GM06990 (cell line): Measurements from ENCODE around the gene PANK2.

Experiments
- DNase-seq: peaks from one replicate; pipeline ENCODE4 v3.0.0-alpha.2; 2011; ENCODE audit not compliant: insufficient read length; ENCODE audit errors: extremely low read depth
- H3K27me3 ChIP-seq: replicated peaks from 2 replicates; pipeline ENCODE4 v1.6.0; 2011; ENCODE audit warnings: low read length; ENCODE audit not compliant: control insufficient read depth, insufficient read depth
- H3K36me3 ChIP-seq: 2 replicates; pipeline ENCODE4 v1.5.1; 2011; ENCODE audit warnings: low read length; ENCODE audit not compliant: control insufficient read depth, insufficient read depth
- H3K4me3 ChIP-seq: replicated peaks from 2 replicates; pipeline ENCODE4 v1.5.1; 2011; ENCODE audit warnings: low read depth, mild to moderate bottlenecking, control low read depth, low read length
- TF ChIP-seq, protein P1 (sequence below): IDR thresholded peaks from 2 replicates; pipeline ENCODE4 v1.5.1; 2011; ENCODE audit warnings: low read length, control low read depth, mild to moderate bottlenecking, inconsistent platforms; ENCODE audit not compliant: insufficient read depth, poor library complexity, severe bottlenecking

PANK2 gene

DNA sequence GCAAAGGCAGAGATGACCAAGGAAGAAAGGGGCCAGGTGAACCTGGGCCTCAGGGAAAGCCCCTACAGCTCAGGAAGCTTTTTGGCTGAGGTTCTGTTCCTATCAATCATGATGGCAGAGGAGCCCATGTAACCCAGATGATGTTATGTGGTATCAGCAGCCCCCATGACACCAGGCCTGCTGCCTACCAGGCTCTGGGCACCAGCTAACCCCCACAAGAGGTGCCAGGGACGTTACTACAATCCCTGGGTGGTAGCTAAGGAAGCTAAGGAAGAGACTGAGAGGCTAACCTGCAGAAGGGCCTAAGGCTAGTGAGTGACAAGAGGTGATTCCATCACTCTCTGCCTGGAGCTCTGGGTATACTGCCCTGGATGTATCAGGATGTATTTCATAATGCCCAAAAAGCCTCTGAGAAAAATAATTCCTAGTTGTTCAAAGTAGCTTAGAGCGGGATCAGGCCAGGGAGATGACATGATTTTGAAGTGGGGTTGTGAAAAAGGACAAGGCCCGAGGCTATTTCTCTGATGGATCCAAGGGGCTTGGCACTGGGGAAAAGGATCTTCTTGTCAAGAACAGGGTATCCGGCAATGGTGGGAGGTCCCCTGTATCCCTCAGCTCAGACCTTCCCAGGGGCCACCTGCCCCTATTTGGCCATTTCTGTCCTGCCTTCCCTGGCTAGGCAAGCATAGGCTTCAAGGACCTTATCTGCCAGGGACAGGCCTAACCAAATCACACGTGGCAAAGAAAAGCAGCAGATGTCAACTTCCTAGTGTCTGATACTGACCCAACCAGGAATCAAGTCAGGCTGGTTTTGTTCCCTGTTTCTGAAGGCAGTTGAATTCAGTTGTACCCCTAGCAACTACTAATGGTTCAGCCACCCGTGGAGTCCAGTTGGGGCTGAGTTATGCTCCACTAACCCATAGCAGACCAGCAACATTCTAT is 41.3 kb downstream of the PANK2 start:
- peaks cover 3% of the 10 kb centered on the region; the same call in 1 of the 2 replicates for H3K36me3 ChIP-seq
- no peak for DNase-seq
- no peak overlapping the region for H3K4me3 ChIP-seq
- TF ChIP-seq, protein P1, sequence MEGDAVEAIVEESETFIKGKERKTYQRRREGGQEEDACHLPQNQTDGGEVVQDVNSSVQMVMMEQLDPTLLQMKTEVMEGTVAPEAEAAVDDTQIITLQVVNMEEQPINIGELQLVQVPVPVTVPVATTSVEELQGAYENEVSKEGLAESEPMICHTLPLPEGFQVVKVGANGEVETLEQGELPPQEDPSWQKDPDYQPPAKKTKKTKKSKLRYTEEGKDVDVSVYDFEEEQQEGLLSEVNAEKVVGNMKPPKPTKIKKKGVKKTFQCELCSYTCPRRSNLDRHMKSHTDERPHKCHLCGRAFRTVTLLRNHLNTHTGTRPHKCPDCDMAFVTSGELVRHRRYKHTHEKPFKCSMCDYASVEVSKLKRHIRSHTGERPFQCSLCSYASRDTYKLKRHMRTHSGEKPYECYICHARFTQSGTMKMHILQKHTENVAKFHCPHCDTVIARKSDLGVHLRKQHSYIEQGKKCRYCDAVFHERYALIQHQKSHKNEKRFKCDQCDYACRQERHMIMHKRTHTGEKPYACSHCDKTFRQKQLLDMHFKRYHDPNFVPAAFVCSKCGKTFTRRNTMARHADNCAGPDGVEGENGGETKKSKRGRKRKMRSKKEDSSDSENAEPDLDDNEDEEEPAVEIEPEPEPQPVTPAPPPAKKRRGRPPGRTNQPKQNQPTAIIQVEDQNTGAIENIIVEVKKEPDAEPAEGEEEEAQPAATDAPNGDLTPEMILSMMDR: no peak
- H3K27me3 ChIP-seq: no peaks in the 10 kb centered on the region

DNA sequence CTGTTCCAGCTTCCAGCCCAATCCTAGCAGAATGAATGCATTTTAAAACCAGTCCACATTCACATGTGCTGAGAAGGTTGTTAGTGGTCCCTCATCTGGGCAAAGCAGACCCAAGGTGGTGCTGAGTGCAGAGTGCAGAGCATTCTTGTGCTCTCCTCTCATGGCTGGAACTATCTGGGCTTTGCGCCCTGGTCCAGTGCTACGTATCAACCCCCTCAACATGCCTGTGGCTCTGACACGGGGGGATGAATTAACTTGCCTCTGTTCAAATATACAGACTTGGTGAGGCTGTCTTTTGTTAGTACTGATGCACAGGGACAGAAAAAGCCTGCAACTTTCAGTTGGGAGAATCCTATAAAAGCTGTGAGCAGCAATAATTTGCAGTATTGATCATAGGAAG is 42.5 kb downstream of the PANK2 start:
- DNase-seq: no peak

DNA sequence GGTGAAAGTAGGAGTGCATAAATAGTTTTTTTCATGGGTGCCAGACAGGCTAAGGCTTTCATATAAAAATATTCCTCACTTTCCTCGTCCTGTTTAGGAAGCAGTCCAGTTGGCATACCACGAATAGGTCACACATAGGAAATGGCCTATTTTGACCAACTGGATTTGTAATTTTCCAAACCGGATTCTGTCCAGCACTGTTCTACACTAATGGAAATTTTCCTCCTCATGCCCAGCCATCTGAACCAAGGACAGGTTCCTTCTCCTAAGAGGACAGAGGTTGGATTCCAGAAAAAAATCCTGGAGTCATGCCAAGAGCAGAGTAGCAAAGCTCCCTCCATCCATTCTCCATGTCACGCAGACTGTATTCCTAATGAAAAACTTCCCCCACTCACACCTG is 43.1 kb downstream of the PANK2 start:
- no peak for DNase-seq

More for the DNA sequence above, 42.5 kb downstream of the PANK2 start:
- H3K27me3 ChIP-seq: no peaks in the 10 kb centered on the region
- TF ChIP-seq, protein P1: no peak
- no peak overlapping the region for H3K4me3 ChIP-seq
- H3K36me3 ChIP-seq: no peaks in the 10 kb centered on the region

DNA sequence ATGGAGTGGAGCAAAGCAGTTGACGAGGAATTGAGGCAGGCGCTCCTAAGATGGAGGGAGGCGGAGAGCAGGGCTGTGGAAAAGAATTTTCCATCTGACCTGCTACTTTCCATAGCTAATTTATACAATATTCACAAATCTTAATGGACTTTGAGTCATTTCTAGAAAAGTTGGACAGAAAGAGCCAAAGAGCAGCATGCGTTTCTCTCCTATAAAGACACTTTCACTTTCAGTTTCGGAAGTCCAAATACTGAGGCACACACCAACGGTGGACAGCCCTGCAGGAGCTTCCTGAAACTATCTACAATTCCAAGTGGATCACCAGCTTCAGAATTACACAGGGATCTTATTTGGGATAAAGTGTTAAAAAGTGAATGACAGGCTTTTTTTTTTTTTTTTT is 43.5 kb downstream of the PANK2 start:
- Histone ChIP-seq H3K4me3 (no peak overlapping the region), H3K36me3 (no peaks in the 10 kb centered on the region), H3K27me3 (no peaks in the 10 kb centered on the region)
- DNase-seq: no peak
- TF ChIP-seq, protein P1: no peak

More for the DNA sequence above, 43.1 kb downstream of the PANK2 start:
- Histone ChIP-seq H3K4me3 (no peak overlapping the region), H3K36me3 (no peaks in the 10 kb centered on the region), H3K27me3 (no peaks in the 10 kb centered on the region)
- TF ChIP-seq, protein P1: no peak

DNA sequence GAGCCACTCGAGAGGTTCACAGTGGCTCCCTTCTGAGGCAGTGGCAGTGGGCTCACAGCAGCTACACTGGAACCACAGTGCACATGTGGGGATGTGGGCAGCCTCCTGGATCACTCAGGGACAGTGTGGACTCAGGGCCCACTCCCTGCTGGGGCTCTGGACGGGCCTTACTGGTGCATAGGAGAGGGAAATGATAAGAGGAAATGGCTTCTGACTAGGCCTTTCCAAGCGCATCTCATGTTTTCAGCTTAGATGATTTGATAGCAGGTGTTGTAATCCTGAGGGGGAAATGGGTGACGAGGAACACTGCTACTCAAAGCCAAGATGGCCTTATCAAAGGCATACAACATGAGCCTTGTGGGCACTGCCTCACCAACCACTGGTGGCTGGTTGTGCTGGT is 44.0 kb downstream of the PANK2 start:
- no peaks in the 10 kb centered on the region for H3K36me3 ChIP-seq
- no peak overlapping the region for H3K4me3 ChIP-seq
- DNase-seq: no peak
- TF ChIP-seq, protein P1: no peak
- no peaks in the 10 kb centered on the region for H3K27me3 ChIP-seq
